ENCODE results near the gene JARID2. TPM values are rescaled to one million over a fixed set of nuclear protein-coding genes. Genes with fewer than 3 reads are reported as not detected.

JARID2 gene
- total and polyA plus RNA-seq, 9 of the 15 experiments (the other 6 are each of a cell fraction or from before 2014, with no cell fraction given) = 5.0 to 29.0 (median 15.6) TPM

- no peak for TF ChIP-seq ZNF764 (CRISPR knock-in tag; IDR thresholded peaks at IDR 0.05; ENCODE audit: low read depth)
- no peak for TF ChIP-seq GTF2E2 (tag; IDR thresholded peaks at IDR 0.05)
- 0 out of 2 replicates have a peak, but pooled peaks have one; percentile 34 for TF ChIP-seq RB1 (IDR thresholded peaks at IDR 0.05; ENCODE audit: low read depth)
- TF ChIP-seq KLF10 (CRISPR knock-in tag; IDR thresholded peaks at IDR 0.05) = no peak
- TF ChIP-seq NBN (IDR thresholded peaks at IDR 0.05; ENCODE audit: low read depth) = no peak
Measured at GRCh38 chr6:15441215-15441868, 195.5 kb downstream of the JARID2 start (continued).

GRCh38 chr6:15441981-15442380, 196.1 kb downstream of the JARID2 start:
- H3K79me2 ChIP-seq (ENCODE audit: control insufficient read depth, insufficient read depth, low read length) = peaks cover 90% of the 10 kb centered on the region
- FAIRE-seq (no peak), DNase-seq (ENCODE audit: extremely low read depth in 1 of 4, low spot score in 3 of 4) (no peak), ATAC-seq (no peak)
- no TSS peak for BruUV-seq (replicated peaks)
- intact Hi-C loops (cut with micrococcal nuclease) = loop anchor here (2.0 to 10.0 kb wide), 2 partner anchors 117 to 187 kb away; no protein-coding TSS in a partner anchor
- no peaks in the 10 kb centered on the region; the same call in 2 of the 3 replicates for H3K36me3 ChIP-seq (ENCODE audit: control insufficient read depth, insufficient read depth, low read length)
- WGBS (ENCODE audit: insufficient coverage, low coverage, missing lambda C conversion rate) = 68% methylated on average over 4 of the region's 4 CpGs
- H3K4me1 ChIP-seq (replicated peaks in 1 of 2; ENCODE audit: control insufficient read depth in 2 of 2, insufficient read depth in 2 of 2, low read length in 2 of 2) = peaks cover 3 to 24% of the 10 kb centered on the region in 2 experiments; a peak in 4 of 5 replicates
- H3K9ac ChIP-seq (ENCODE audit: insufficient read depth in 1 of 2, low read depth in 2 of 2, low read length in 2 of 2) = no peak overlapping the region
- H4K20me1 ChIP-seq (replicated peaks; ENCODE audit: control insufficient read depth, insufficient read depth, low read length) = peaks cover 55% of the 10 kb centered on the region
- H2AFZ ChIP-seq (ENCODE audit: low read depth, low read length) = no peak overlapping the region
- H3K9me3 ChIP-seq (replicated peaks; ENCODE audit: control insufficient read depth, insufficient read depth, low read depth, low read length) = no peaks in the 10 kb centered on the region
- TF ChIP-seq HDAC1 (IDR thresholded peaks at IDR 0.05) (no peak), MTA3 (IDR thresholded peaks at IDR 0.05; ENCODE audit: borderline replicate concordance) (no peak), SAFB2 (IDR thresholded peaks at IDR 0.05; ENCODE audit: borderline replicate concordance, low read depth, low read length, severe bottlenecking) (no peak), RBM15 (IDR thresholded peaks at IDR 0.05; ENCODE audit: insufficient read depth, low read length) (no peak), ZNF12 (CRISPR knock-in tag; IDR thresholded peaks at IDR 0.05) (no peak), NKRF (IDR thresholded peaks at IDR 0.05; ENCODE audit: borderline replicate concordance) (no peak), CSDE1 (IDR thresholded peaks at IDR 0.05) (no peak), MCM5 (IDR thresholded peaks at IDR 0.05; ENCODE audit: low read depth) (no peak), STAG1 (CRISPR knock-in tag; IDR thresholded peaks at IDR 0.05; ENCODE audit: borderline replicate concordance) (no peak)
- H3K4me2 ChIP-seq (ENCODE audit: insufficient read depth, low read length) = no peak overlapping the region
- H3K27me3 ChIP-seq (ENCODE audit: control insufficient read depth in 2 of 2, insufficient read depth in 2 of 2, low read length in 2 of 2) = no peaks in the 10 kb centered on the region
- ChIA-PET POLR2A (no interaction called here), CTCF (ENCODE audit: low intra/inter-chr PET ratio) (interaction anchor here (0.6 to 1.1 kb wide), 3 partner anchors 41 to 328 kb away, joined by 3 to 6 read pairs (median 3); no protein-coding TSS in a partner anchor)
- no peak overlapping the region for H3K27ac ChIP-seq (ENCODE audit: extremely low read depth, low read depth, low read length)
- in situ Hi-C loops (cut with MboI) = no loop called here
- H3K4me3 ChIP-seq = no peak overlapping the region
- H3K9me1 ChIP-seq (ENCODE audit: control insufficient read depth, insufficient read depth, low read length) = no peaks in the 10 kb centered on the region

All from K562 (cell line).